Jurkat, Clone E6-1 (cell line): Measurements from ENCODE around the gene ZNF486.
"Not testable (repeated sequence)": the region's sequence is repeated elsewhere in the genome, so short reads cannot be mapped to it uniquely, and the experiment has no call there.

Source experiments
- DNase-seq: peaks from one replicate; pipeline ENCODE4 v3.0.0-alpha.2; 2011; ENCODE audit warnings: low read depth, low spot score
- H3K4me3 ChIP-seq: 2 replicates; pipeline ENCODE4 v1.5.1; 2011; ENCODE audit warnings: mild to moderate bottlenecking, low read length, control low read depth, moderate library complexity

Gene ZNF486

DNA sequence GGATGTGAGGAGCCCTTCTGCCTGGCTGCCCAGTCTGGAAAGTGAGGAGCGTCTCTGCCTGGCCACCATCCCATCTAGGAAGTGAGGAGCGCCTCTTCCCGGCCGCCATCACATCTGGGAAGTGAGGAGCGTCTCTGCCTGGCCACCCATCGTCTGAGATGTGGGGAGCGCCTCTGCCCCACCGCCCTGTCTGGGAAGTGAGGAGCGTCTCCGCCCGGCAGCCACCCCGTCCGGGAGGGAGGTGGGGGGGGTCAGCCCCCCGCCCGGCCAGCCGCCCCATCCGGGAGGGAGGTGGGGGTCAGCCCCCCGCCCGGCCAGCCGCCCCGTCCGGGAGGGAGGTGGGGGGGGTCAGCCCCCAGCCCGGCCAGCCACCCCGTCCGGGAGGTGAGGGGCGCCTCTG, 47.4 kb downstream of the ZNF486 start:
- DNase-seq, H3K4me3 ChIP-seq: not testable (repeated sequence)

DNA sequence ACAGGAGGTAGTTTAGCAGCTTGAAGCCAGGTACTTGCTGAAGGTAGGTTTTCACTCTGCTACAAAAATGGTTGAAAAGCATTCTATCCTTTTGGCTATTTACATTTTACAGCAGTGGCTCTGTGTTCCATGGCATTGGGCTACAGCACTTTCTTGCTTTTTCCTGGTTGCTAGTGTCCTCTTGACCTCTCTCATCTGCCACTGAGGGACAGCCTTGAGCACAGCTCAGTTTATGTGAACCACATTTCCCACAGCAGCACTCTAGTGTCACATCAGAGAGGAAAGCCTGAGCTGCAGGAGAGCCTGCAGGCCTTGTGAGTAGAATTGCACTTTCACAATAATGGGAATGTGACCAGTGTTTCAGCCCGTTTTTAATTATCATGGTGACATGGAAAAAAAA, 54.6 kb downstream of the ZNF486 start:
- DNase-seq, H3K4me3 ChIP-seq: not testable (repeated sequence)

DNA sequence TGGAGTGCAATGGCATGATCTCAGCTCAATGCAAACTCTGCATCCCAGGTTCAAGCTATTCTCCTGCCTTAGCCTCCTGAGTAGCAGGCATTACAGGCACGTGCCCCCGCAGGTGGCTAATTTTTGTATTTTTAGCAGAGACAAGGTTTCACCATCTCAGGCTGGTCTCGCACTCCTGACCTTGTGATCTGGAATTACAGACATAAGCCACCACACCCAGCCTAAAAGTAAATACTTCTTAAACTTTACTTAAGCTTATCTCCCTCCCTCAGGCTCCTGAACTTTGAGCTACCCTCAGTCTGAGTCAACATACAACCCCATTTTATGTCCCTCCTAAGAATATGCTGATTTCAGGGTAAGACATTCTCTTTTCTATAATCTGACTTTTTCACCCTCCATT, 66.1 kb downstream of the ZNF486 start:
- DNase-seq, result no peak
- H3K4me3 ChIP-seq, result no peak overlapping the region

DNA sequence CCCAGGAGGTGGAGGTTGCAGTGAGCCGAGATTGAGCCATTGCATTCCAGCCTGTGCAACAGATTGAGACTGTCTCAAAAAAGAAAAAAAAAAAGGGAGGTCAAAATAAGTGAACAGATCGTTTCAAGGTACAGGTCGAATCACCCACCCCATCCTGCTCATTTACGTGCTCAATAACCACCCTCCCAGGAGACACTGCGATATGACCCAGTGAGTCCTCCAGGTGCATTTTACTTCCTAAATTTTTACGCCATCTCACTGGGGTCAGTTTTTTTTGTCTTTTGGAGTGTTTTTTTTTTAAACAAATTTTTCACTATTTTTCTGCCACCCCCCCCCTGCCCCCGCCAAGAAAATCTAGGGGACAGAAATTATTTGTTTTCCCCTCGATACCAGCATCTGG, 68.1 kb downstream of the ZNF486 start:
- DNase-seq, result no peak
- H3K4me3 ChIP-seq, result no peak overlapping the region

DNA sequence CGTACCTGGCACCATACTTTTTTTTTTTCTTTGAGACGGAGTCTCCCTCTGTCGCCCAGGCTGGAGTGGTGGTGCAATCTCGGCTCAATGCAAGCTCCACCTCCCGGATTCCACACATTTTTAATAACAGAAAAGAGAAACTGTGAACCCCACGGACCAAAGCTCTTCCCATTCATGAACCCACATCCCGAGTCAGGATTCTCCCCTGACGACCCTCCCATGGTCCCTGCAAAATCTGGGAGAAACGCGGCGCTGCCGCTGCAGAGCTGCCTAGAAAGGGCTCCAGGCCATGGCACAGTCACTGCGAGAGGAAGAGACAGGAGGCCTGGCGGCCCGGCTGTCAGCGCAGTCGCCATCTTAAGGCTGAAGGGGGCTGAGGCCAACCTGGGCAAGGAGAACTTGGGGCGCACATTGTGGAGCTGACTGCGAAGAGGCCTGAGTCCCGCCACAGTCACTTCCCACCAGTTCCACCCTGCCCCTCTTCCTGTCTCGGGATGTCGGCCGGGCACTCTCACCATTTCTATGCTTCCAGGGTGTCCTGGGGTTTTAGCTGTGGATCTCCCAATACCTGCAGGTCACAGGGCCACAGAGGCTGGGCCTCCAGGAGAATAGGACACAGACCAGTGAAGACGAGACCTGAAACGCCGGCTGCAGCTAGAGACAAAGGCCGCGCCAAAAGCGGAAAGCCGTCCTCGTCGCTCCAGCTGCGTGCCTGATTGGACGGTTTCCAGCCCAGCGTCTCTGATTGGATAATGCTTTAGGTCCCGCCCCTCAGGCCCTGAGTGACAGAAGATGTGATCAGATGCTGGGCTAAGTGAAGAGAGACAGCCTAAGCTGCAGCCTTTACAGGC, 71.0 kb downstream of the ZNF486 start:
- H3K4me3 ChIP-seq, result no peak overlapping the region
- DNase-seq, result no peak

DNA sequence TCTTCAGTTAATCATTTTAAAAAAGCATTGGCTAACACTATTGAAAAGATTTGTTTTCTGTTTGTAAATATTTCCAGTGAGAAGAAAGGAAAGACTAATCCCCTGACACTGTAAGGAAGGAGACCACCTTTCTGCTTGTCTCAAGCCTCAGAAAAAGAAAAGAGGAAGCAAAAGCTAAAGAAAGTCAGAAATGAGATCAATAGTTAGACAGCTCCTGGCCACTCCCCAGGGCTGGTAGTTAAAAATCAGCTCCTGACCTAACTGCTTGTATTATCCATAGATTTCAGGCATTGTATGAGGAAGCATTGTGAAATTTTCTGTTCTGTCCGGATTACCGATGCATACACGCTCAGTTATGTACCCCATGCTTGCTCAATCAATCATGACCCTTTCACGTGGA, 76.6 kb downstream of the ZNF486 start:
- no peak for DNase-seq
- no peak overlapping the region for H3K4me3 ChIP-seq

DNA sequence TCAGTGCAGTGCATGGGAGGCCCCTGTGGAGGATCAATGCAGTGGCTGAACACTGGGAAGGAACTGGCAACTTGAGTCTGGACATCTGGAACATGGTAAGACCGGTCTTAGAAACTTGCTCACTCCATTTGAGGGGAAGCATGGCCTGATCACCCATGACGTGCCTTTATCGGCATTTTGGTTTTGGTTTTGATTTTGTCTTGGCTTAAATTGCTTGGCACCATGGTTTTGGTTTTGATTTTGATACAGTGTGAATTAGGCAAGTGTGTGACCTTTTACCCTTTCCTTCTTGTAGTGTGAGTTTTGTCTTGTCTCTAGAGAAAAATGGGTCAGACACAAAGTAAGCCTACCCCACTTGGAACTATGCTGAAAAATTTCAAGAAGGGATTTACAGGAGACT, 77.3 kb downstream of the ZNF486 start:
- no peak overlapping the region for H3K4me3 ChIP-seq
- DNase-seq, result no peak

DNA sequence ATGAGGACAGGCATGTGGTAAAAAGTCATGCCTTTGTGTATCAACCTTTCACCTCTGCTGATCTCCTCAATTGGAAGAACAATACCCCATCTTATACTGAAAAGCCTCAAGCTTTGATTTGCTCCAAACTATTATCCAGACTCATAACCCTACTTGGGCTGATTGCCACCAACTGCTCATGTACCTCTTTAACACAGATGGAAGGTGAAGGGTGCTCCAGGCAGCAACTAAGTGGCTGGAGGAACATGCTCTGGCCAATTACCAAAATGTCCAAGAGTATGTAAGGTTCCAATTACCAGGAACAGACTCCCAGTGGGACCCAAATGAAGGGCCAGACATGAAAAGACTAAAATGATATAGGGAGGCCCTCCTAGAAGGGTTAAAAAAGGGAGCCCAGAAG, 78.3 kb downstream of the ZNF486 start:
- DNase-seq, result no peak
- no peak overlapping the region for H3K4me3 ChIP-seq

DNA sequence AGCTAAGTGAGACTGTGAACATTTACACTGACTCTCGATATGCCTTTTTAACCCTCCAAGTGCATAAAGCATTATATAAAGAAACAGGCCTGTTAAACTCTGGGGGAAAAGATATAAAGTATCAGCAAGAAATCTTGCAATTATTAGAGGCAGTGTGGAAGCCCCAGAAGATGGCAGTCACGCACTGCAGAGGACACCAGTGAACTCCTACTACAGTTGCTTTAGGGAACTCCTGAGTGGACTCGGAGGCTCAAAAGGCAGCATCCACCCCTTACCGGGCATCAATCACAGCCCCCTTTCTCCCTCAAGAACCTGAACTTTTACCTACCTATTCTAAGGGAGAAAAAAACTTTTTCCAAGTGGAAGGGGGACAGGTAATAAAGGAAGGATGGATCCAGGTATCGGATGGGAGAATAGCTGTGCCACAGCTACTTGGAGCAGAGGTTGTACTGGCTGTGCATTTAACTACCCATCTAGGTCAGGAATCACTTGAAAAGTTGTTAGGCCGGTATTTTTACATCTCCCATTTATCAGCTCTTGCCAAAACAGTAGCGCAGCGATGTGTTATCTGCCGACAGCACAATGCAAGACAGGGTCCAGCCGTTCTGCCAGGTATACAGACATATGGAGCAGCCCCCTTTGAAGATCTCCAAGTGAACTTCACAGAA, 80.1 kb downstream of the ZNF486 start:
- H3K4me3 ChIP-seq, result no peak overlapping the region
- peak; percentile 2 for DNase-seq

DNA sequence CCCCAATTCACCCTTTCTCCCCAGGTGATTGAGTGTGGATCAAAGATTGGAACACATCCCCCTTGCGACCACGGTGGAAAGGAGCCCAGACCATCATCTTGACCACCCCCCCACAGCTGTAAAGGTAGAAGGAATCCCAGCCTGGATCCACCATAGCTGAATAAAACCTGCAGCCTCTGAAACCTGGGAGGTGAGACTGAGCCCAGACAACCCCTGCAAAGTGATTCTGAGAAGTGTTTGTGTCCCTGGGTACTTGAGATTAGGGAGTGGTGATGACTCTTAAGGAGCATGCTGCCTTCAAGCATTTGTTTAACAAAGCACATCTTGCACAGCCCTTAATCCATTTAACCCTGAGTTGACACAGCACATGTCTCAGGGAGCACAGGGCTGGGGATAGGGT, 81.2 kb downstream of the ZNF486 start:
- not testable (repeated sequence) for DNase-seq, H3K4me3 ChIP-seq
